K562 (cell line): ENCODE results near the gene WDR45. TPM values are rescaled to one million over a fixed set of nuclear protein-coding genes. Genes with fewer than 3 reads are reported as not detected.

Source experiments
- CBX3 ChIP-seq, 2 experiments: IDR thresholded peaks; 1 replicate in 1 of 2; 2 replicates in 1 of 2; pipeline ENCODE4 v1.6.1; 2012; ENCODE audit warnings: inconsistent platforms in 2 of 2, low read length in 2 of 2, borderline replicate concordance in 1 of 2, control low read depth in 1 of 2
- CBX8 ChIP-seq: fragments of 200-600 bp; sonication (generic); IDR thresholded peaks from 2 replicates; pipeline ENCODE4 v1.6.1; 2012; ENCODE audit warnings: borderline replicate concordance, mixed run types, low read depth, mild to moderate bottlenecking, moderate library complexity, mixed read lengths, low read length, control low read depth, inconsistent platforms; ENCODE audit not compliant: poor library complexity, severe bottlenecking; ENCODE audit errors: extremely low read depth
- HDAC8 ChIP-seq: fragments of 450-650 bp; IDR thresholded peaks from 2 replicates; pipeline ENCODE4 v1.6.1; 2016; ENCODE audit warnings: mild to moderate bottlenecking, missing genetic modification characterization, moderate library complexity, missing compliant biosample characterization
- KLF16 ChIP-seq: IDR thresholded peaks from 2 replicates; pipeline ENCODE4 v1.6.1; 2016; ENCODE audit warnings: antibody characterized with exemption
- NRF1 ChIP-seq, 2 experiments: fragments of 450-650 bp; IDR thresholded peaks in 1 of 2; conservative IDR thresholded peaks in 1 of 2; 2 replicates each; pipeline ENCODE4 v1.6.1; 2014; ENCODE audit warnings: mild to moderate bottlenecking in 2 of 2
- PCBP2 ChIP-seq: fragments of 200-400 bp; formaldehyde crosslinking; IDR thresholded peaks from 2 replicates; pipeline ENCODE4 v1.6.1; 2018; ENCODE audit warnings: low read length, low read depth, mild to moderate bottlenecking, moderate library complexity; ENCODE audit not compliant: poor library complexity, severe bottlenecking
- PHF20 ChIP-seq: fragments of 450-650 bp; IDR thresholded peaks from 2 replicates; pipeline ENCODE4 v1.6.1; 2018; ENCODE audit not compliant: partially characterized antibody
- SIRT6 ChIP-seq: IDR thresholded peaks from one replicate; pipeline ENCODE4 v1.6.1; 2012; ENCODE audit warnings: low read depth, mild to moderate bottlenecking, control low read depth, inconsistent platforms, low read length, moderate library complexity
- SREBF2 ChIP-seq: sonication (generic); formaldehyde crosslinking; IDR thresholded peaks from 2 replicates; pipeline ENCODE4 v1.4.0; 2020; ENCODE audit warnings: mild to moderate bottlenecking, missing genetic modification reagents
- STAG1 ChIP-seq: sonication (generic); formaldehyde crosslinking; IDR thresholded peaks from 2 replicates; pipeline ENCODE4 v1.5.0; 2020; ENCODE audit warnings: missing genetic modification reagents, borderline replicate concordance
- U2AF1 ChIP-seq: fragments of 200-400 bp; formaldehyde crosslinking; optimal IDR thresholded peaks from 2 replicates; pipeline ENCODE3; 2017; ENCODE audit warnings: mild to moderate bottlenecking, low read depth, low read length, moderate library complexity
- ZFP36 ChIP-seq: fragments of 150-350 bp; IDR thresholded peaks from 2 replicates; pipeline ENCODE4 v1.6.1; 2018; ENCODE audit warnings: low read length, low read depth; ENCODE audit not compliant: partially characterized antibody
- ZNF197 ChIP-seq: fragments of 200-800 bp; sonication (Bioruptor generic); IDR thresholded peaks from 2 replicates; pipeline ENCODE4 v1.6.1; 2016; ENCODE audit warnings: low read depth, missing genetic modification characterization, missing compliant biosample characterization
- ZNF408 ChIP-seq: fragments of 250-450 bp; sonication (Bioruptor Pico); IDR thresholded peaks from 2 replicates; pipeline ENCODE4 v1.4.0; 2020; ENCODE audit warnings: low read depth, mild to moderate bottlenecking, moderate library complexity
- ZNF778 ChIP-seq: fragments of 450-650 bp; formaldehyde crosslinking; IDR thresholded peaks from 2 replicates; pipeline ENCODE4 v1.4.0; 2020; ENCODE audit warnings: mild to moderate bottlenecking, moderate library complexity
- polyA plus RNA-seq, 8 experiments: library from polyadenylated mRNA; depleted of rRNA in 4 of 8; stranded (reverse) in 5 of 8; unstranded in 3 of 8; fragments of >200 nt; fragmentation: Nextera tagmentation in 2 of 8; fragmentation: Illumina TruSeq in 1 of 8; extraction: Ambion mirVana in 2 of 8; extraction: Trizol in 1 of 8; gene quantifications; 2 replicates each; pipeline versions ENCODE4 v1.2.1 to v1.2.3, GENCODE V29; 2011 to 2014; ENCODE audit warnings: inconsistent platforms in 1 of 8, missing spikeins in 1 of 8
- total RNA-seq, 7 experiments: library from RNA; depleted of rRNA in 6 of 7; stranded (reverse); fragments of >200 nt in 6 of 7; fragmentation: Illumina TruSeq in 2 of 7; extraction: Trizol in 2 of 7; gene quantifications; 2 replicates each; pipeline versions ENCODE4 v1.2.1 to v1.2.3, GENCODE V29; 2011 to 2021; ENCODE audit warnings: low replicate concordance in 1 of 7
- TF ChIP-seq, protein P1 (sequence below), 2 experiments: fragments of 450-650 bp; conservative IDR thresholded peaks; 2 replicates each; pipeline ENCODE4 v1.6.1; 2017; ENCODE audit warnings: mild to moderate bottlenecking in 2 of 2, moderate library complexity in 2 of 2
- TF ChIP-seq, protein P2 (sequence below): fragments of 150-350 bp; IDR thresholded peaks from 2 replicates; pipeline ENCODE4 v1.6.1; 2014; ENCODE audit warnings: low read depth, mild to moderate bottlenecking, low read length, borderline replicate concordance
- TF ChIP-seq, protein P3 (sequence below): IDR thresholded peaks from 3 replicates; pipeline ENCODE4 v1.6.1; 2011; ENCODE audit warnings: borderline replicate concordance, mild to moderate bottlenecking; ENCODE audit not compliant: insufficient read length, insufficient read depth

The WDR45 gene
- total and polyA plus RNA-seq, 9 of the 15 experiments (the other 6 are each of a cell fraction or from before 2014, with no cell fraction given), result 19.4 to 136 (median 59.7) TPM

DNA sequence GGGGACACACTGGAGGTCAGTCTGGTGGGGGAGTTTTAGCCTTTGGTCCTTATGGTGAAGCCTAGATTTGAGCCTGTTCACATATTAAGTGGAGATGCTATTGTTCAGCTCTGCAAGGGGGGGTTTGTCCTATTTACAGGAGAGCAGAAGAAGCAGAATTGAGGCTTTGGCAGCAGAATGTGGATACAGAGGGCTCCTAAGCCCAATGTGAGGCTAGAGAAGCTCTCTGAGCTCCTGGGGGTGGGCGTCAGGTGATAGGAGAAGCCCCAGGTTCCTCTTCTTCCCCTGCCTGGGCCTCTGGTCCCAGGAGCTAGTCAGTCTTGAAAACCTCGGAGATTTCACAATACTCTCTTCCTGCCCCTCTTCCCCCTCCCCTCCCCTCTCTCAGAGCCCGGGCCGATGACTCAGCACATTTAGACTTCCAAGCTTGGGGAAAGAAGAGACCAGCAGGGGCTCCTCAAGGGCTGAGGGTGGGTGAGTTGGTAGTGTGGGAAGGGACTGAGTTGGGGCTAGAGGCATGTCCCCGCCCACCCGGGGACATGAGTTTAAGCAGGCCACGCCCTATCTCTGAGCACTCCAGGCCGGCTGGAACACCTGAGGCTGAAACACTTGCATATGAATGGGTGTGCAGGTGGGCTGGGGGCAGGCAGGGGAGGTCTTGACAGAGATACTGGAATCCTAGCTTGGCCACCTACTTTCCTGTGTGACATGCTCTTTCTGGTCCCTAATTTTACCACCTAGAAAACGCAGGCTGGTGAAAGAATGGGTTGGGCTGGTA is 39.9 kb downstream of the WDR45 start (continued):
- peak; percentile 19 to 45; a peak in 3 of 4 replicates for TF ChIP-seq NRF1 (conservative IDR thresholded peaks at IDR 0.05 in 1 of 2, IDR thresholded peaks at IDR 0.05 in 1 of 2)
- TF ChIP-seq PHF20, result no peak
- TF ChIP-seq U2AF1, result no peak
- no peak for TF ChIP-seq SREBF2 (CRISPR knock-in tag)
- TF ChIP-seq, protein P1, sequence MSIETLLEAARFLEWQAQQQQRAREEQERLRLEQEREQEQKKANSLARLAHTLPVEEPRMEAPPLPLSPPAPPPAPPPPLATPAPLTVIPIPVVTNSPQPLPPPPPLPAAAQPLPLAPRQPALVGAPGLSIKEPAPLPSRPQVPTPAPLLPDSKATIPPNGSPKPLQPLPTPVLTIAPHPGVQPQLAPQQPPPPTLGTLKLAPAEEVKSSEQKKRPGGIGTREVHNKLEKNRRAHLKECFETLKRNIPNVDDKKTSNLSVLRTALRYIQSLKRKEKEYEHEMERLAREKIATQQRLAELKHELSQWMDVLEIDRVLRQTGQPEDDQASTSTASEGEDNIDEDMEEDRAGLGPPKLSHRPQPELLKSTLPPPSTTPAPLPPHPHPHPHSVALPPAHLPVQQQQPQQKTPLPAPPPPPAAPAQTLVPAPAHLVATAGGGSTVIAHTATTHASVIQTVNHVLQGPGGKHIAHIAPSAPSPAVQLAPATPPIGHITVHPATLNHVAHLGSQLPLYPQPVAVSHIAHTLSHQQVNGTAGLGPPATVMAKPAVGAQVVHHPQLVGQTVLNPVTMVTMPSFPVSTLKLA (conservative IDR thresholded peaks at IDR 0.05), result peak; percentile 32 to 59; a peak in 2 of 4 replicates
- no peak for TF ChIP-seq PCBP2
- TF ChIP-seq HDAC8 (tag), result no peak
- no peak for TF ChIP-seq ZNF408
- TF ChIP-seq CBX8, result no peak
- TF ChIP-seq, protein P2, sequence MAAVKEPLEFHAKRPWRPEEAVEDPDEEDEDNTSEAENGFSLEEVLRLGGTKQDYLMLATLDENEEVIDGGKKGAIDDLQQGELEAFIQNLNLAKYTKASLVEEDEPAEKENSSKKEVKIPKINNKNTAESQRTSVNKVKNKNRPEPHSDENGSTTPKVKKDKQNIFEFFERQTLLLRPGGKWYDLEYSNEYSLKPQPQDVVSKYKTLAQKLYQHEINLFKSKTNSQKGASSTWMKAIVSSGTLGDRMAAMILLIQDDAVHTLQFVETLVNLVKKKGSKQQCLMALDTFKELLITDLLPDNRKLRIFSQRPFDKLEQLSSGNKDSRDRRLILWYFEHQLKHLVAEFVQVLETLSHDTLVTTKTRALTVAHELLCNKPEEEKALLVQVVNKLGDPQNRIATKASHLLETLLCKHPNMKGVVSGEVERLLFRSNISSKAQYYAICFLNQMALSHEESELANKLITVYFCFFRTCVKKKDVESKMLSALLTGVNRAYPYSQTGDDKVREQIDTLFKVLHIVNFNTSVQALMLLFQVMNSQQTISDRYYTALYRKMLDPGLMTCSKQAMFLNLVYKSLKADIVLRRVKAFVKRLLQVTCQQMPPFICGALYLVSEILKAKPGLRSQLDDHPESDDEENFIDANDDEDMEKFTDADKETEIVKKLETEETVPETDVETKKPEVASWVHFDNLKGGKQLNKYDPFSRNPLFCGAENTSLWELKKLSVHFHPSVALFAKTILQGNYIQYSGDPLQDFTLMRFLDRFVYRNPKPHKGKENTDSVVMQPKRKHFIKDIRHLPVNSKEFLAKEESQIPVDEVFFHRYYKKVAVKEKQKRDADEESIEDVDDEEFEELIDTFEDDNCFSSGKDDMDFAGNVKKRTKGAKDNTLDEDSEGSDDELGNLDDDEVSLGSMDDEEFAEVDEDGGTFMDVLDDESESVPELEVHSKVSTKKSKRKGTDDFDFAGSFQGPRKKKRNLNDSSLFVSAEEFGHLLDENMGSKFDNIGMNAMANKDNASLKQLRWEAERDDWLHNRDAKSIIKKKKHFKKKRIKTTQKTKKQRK, result no peak
- TF ChIP-seq KLF16, result no peak
- TF ChIP-seq ZNF778 (CRISPR knock-in tag), result no peak
- TF ChIP-seq ZFP36, result no peak
- TF ChIP-seq SIRT6, result no peak
- TF ChIP-seq ZNF197 (CRISPR knock-in tag), result no peak
- no peak for TF ChIP-seq CBX3 (IDR thresholded peaks at IDR 0.05; ENCODE audit: borderline replicate concordance in 1 of 2, low read length in 2 of 2)
- TF ChIP-seq STAG1 (CRISPR knock-in tag), result no peak
- TF ChIP-seq, protein P3, sequence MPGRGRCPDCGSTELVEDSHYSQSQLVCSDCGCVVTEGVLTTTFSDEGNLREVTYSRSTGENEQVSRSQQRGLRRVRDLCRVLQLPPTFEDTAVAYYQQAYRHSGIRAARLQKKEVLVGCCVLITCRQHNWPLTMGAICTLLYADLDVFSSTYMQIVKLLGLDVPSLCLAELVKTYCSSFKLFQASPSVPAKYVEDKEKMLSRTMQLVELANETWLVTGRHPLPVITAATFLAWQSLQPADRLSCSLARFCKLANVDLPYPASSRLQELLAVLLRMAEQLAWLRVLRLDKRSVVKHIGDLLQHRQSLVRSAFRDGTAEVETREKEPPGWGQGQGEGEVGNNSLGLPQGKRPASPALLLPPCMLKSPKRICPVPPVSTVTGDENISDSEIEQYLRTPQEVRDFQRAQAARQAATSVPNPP, result no peak
